Tibial artery (tissue), 4 donors: ENCODE results near the gene SMAGP.
"Not testable (repeated sequence)": the region's sequence is repeated elsewhere in the genome, so short reads cannot be mapped to it uniquely, and the experiment has no call there.

Source experiments
- DNase-seq, 2 donors: peaks; one replicate each; pipeline ENCODE4 v3.0.0-alpha.2; 2019
- H3K27ac ChIP-seq, 2 donors: fragments of 200-600 bp; sonication (generic) in 1 of 2; 1 replicate in 1 of 2; 2 replicates in 1 of 2; pipeline ENCODE4 v1.5.1; 2018 to 2019; ENCODE audit warnings: mild to moderate bottlenecking in 1 of 2
- H3K27me3 ChIP-seq, 2 donors: fragments of 200-600 bp; sonication (generic) in 1 of 2; one replicate each; pipeline versions ENCODE4 v1.5.1 to v1.6.0; 2016 to 2019
- H3K36me3 ChIP-seq, 3 donors: fragments of 200-600 bp; sonication (generic) in 2 of 3; one replicate each; pipeline ENCODE4 v1.5.1; 2016 to 2019; ENCODE audit warnings: mild to moderate bottlenecking in 2 of 3
- H3K4me1 ChIP-seq, 4 donors: fragments of 200-600 bp; sonication (generic) in 2 of 4; 1 replicate in 3 of 4; 2 replicates in 1 of 4; pipeline ENCODE4 v1.5.1; 2016 to 2019
- H3K4me3 ChIP-seq, 2 donors: fragments of 200-600 bp; sonication (generic) in 1 of 2; 1 replicate in 1 of 2; 2 replicates in 1 of 2; pipeline ENCODE4 v1.5.1; 2018 to 2019; ENCODE audit warnings: mild to moderate bottlenecking in 2 of 2
- H3K9me3 ChIP-seq, 3 donors: fragments of 200-600 bp; sonication (generic) in 1 of 3; one replicate each; pipeline ENCODE4 v1.5.1; 2016 to 2019
- CTCF ChIP-seq, 2 experiments: fragments of 200-600 bp in 1 of 2; fragments of 450-650 bp in 1 of 2; IDR thresholded peaks; one replicate each; pipeline ENCODE4 v1.5.1; 2017 to 2019; ENCODE audit warnings: antibody characterized with exemption in 2 of 2, mild to moderate bottlenecking in 1 of 2, moderate library complexity in 1 of 2
- intact Hi-C: fragments of 100-400 bp; cut with DNase I; formaldehyde crosslinking; loops from one replicate; pipeline ENCODE4 v1.15.0; 2023; ENCODE audit warnings: low total_unique reads

Gene SMAGP

GRCh38 chr12:51225234-51225633, 45.0 kb downstream of the SMAGP start:
- no peak for TF ChIP-seq CTCF (IDR thresholded peaks at IDR 0.05)
- no peak for DNase-seq
- no peaks in the 10 kb centered on the region for H3K36me3 ChIP-seq
- no peaks in the 10 kb centered on the region for H3K4me1 ChIP-seq
- H3K27ac ChIP-seq, result no peak overlapping the region
- no peaks in the 10 kb centered on the region for H3K27me3 ChIP-seq
- no peak overlapping the region for H3K4me3 ChIP-seq
- intact Hi-C loops, result no loop called here
- H3K9me3 ChIP-seq, result no peaks in the 10 kb centered on the region

- H3K27ac ChIP-seq, result no peak overlapping the region
- TF ChIP-seq CTCF (IDR thresholded peaks at IDR 0.05), result no peak
Measured at GRCh38 chr12:51224625-51225024, 45.6 kb downstream of the SMAGP start.

GRCh38 chr12:51222461-51222860, 47.8 kb downstream of the SMAGP start:
- H3K4me3 ChIP-seq, result no peak overlapping the region
- peaks cover 0 to 14% (median 7%) of the 10 kb centered on the region in 4 donors for H3K4me1 ChIP-seq
- no peaks in the 10 kb centered on the region for H3K27me3 ChIP-seq
- intact Hi-C loops, result no loop called here
- no peak for TF ChIP-seq CTCF (IDR thresholded peaks at IDR 0.05)
- H3K36me3 ChIP-seq, result no peaks in the 10 kb centered on the region
- no peak for DNase-seq
- H3K27ac ChIP-seq, result no peak overlapping the region
- H3K9me3 ChIP-seq, result no peaks in the 10 kb centered on the region

More at GRCh38 chr12:51224625-51225024, 45.6 kb downstream of the SMAGP start:
- H3K4me1 ChIP-seq, result peaks cover 0 to under 1% (median 0%) of the 10 kb centered on the region in 4 donors
- DNase-seq, result no peak
- intact Hi-C loops, result no loop called here
- no peaks in the 10 kb centered on the region for H3K27me3 ChIP-seq
- H3K4me3 ChIP-seq, result no peak overlapping the region
- H3K36me3 ChIP-seq, result no peaks in the 10 kb centered on the region
- H3K9me3 ChIP-seq, result no peaks in the 10 kb centered on the region

- H3K4me3 ChIP-seq, H3K27me3 ChIP-seq, intact Hi-C loops, H3K9me3 ChIP-seq, H3K27ac ChIP-seq, H3K36me3 ChIP-seq, DNase-seq: not testable (repeated sequence)
- peaks cover 0 to 28% (median 11%) of the 10 kb centered on the region in 4 donors for H3K4me1 ChIP-seq
Measured at GRCh38 chr12:51219857-51220256, 50.4 kb downstream of the SMAGP start.

- H3K27me3 ChIP-seq, result no peaks in the 10 kb centered on the region
- intact Hi-C loops, result no loop called here
- no peaks in the 10 kb centered on the region for H3K36me3 ChIP-seq
- peaks cover 0 to 28% (median 11%) of the 10 kb centered on the region in 4 donors for H3K4me1 ChIP-seq
- H3K4me3 ChIP-seq, result no peak overlapping the region
- H3K9me3 ChIP-seq, result no peaks in the 10 kb centered on the region
- peak overlapping the region; percentile 97 to 98 for H3K27ac ChIP-seq
- no peak for TF ChIP-seq CTCF (IDR thresholded peaks at IDR 0.05)
- no peak for DNase-seq
Measured at GRCh38 chr12:51219322-51219721, 50.9 kb downstream of the SMAGP start.

GRCh38 chr12:51218607-51219161, 51.5 kb downstream of the SMAGP start:
- TF ChIP-seq CTCF (IDR thresholded peaks at IDR 0.05), result no peak
- Histone ChIP-seq H3K9me3 (no peaks in the 10 kb centered on the region), H3K27me3 (no peaks in the 10 kb centered on the region), H3K27ac (peak overlapping the region; percentile 97 to 98), H3K4me3 (peak overlapping the region; percentile 82 to 94), H3K36me3 (no peaks in the 10 kb centered on the region), H3K4me1 (peaks cover 0 to 28% (median 11%) of the 10 kb centered on the region in 4 donors)
- peak in 1 of 2 donors; percentile 61 for DNase-seq
- intact Hi-C loops, result no loop called here
